Loucy (cell line): ENCODE data around the gene FAM120C.

Experiments used
- H2AFZ ChIP-seq: fragments of 200-600 bp; sonication (generic); 2 replicates; pipeline ENCODE4 v1.6.0; 2016; ENCODE audit warnings: antibody characterized with exemption, mild to moderate bottlenecking, low read length, moderate library complexity
- H3F3A ChIP-seq: fragments of 200-600 bp; 2 replicates; pipeline ENCODE4 v1.6.0; 2016; ENCODE audit warnings: antibody characterized with exemption, low read depth, mild to moderate bottlenecking
- H3K27me3 ChIP-seq: fragments of 200-600 bp; sonication (generic); 2 replicates; pipeline ENCODE4 v1.6.1; 2014; ENCODE audit warnings: low read length, mild to moderate bottlenecking; ENCODE audit not compliant: insufficient read depth, poor library complexity, severe bottlenecking
- H3K36me3 ChIP-seq: fragments of 200-600 bp; sonication (generic); 2 replicates; pipeline ENCODE4 v1.6.1; 2016; ENCODE audit warnings: low read length; ENCODE audit not compliant: insufficient read depth
- H3K4me1 ChIP-seq: fragments of 200-600 bp; sonication (generic); 2 replicates; pipeline ENCODE4 v1.5.1; 2014; ENCODE audit warnings: low read length, mild to moderate bottlenecking; ENCODE audit not compliant: insufficient read depth, poor library complexity, severe bottlenecking
- H3K4me2 ChIP-seq: fragments of 200-600 bp; sonication (generic); 2 replicates; pipeline ENCODE4 v1.6.0; 2014; ENCODE audit warnings: antibody characterized with exemption, low read length, low read depth, mild to moderate bottlenecking; ENCODE audit not compliant: poor library complexity, severe bottlenecking
- H3K4me3 ChIP-seq: fragments of 200-600 bp; sonication (generic); 2 replicates; pipeline ENCODE4 v1.5.1; 2014; ENCODE audit warnings: low read length, mild to moderate bottlenecking, mixed read lengths; ENCODE audit not compliant: poor library complexity, severe bottlenecking
- H3K79me2 ChIP-seq: fragments of 200-600 bp; sonication (generic); 2 replicates; pipeline ENCODE4 v1.6.1; 2014; ENCODE audit warnings: low read length; ENCODE audit not compliant: insufficient read depth
- H3K9ac ChIP-seq: fragments of 200-600 bp; sonication (generic); 2 replicates; pipeline ENCODE4 v1.6.0; 2014; ENCODE audit warnings: mild to moderate bottlenecking, low read depth, low read length, moderate library complexity; ENCODE audit not compliant: poor library complexity, severe bottlenecking
- H3K9me2 ChIP-seq: fragments of 200-600 bp; sonication (generic); replicated peaks from 2 replicates; pipeline ENCODE4 v1.6.1; 2016; ENCODE audit warnings: low read depth, low read length, mixed read lengths
- H3K9me3 ChIP-seq: fragments of 200-600 bp; sonication (generic); 2 replicates; pipeline ENCODE4 v1.6.1; 2014; ENCODE audit warnings: mild to moderate bottlenecking, antibody characterized with exemption, low read length, low read depth; ENCODE audit not compliant: insufficient read depth
- H4K20me1 ChIP-seq: fragments of 200-600 bp; sonication (generic); 2 replicates; pipeline ENCODE4 v1.6.0; 2014; ENCODE audit warnings: antibody characterized with exemption, low read length, mild to moderate bottlenecking; ENCODE audit not compliant: insufficient read depth, poor library complexity, severe bottlenecking
- EZH2phosphoT487 ChIP-seq: fragments of 200-600 bp; IDR thresholded peaks from 2 replicates; pipeline ENCODE4 v1.6.1; 2018; ENCODE audit warnings: antibody characterized with exemption, mild to moderate bottlenecking, moderate library complexity, borderline replicate concordance
- TF ChIP-seq, protein P1 (sequence below): fragments of 200-600 bp; sonication (generic); conservative IDR thresholded peaks from 2 replicates; pipeline ENCODE4 v1.5.1; 2014; ENCODE audit warnings: mild to moderate bottlenecking, antibody characterized with exemption, low read length

Gene FAM120C

DNA sequence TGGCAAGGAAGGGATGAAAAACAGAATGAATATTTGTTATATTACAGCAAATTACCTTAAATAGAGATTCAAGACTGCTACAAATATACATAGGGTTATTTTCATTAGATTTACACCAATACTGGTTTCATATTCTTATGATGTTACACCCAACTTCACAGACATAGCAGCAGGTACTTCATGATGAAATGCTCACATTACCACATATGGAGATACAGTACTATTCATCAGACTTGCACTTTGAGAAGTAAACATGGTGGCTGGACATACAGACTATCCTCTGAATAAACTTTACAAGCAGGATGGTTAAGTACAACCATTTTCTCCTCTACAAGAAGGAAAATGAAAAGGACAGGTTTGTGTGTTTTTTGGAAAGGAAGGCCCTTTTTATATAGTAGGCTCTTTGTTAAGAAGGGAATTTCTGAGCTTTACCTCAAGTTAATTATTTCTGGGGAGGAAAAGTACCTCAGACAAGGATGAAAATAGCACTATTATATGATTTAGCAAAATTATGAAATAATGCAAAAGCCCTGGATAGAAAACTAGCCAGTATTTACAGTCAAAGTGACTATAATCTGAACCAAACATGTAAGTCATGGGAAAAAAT is 12.0 kb upstream of the FAM120C start:
- no peaks in the 10 kb centered on the region for H3K9me3 ChIP-seq
- no peaks in the 10 kb centered on the region for H3K36me3 ChIP-seq
- H3K9me2 ChIP-seq: no peaks in the 10 kb centered on the region
- no peak overlapping the region for H2AFZ ChIP-seq
- no peak overlapping the region for H3K4me3 ChIP-seq
- H3K79me2 ChIP-seq: no peaks in the 10 kb centered on the region
- no peak overlapping the region for H3K9ac ChIP-seq
- H3K27me3 ChIP-seq: no peaks in the 10 kb centered on the region
- H3K4me1 ChIP-seq: no peaks in the 10 kb centered on the region
- no peaks in the 10 kb centered on the region for H3F3A ChIP-seq
- no peak for TF ChIP-seq EZH2phosphoT487
- TF ChIP-seq, protein P1, sequence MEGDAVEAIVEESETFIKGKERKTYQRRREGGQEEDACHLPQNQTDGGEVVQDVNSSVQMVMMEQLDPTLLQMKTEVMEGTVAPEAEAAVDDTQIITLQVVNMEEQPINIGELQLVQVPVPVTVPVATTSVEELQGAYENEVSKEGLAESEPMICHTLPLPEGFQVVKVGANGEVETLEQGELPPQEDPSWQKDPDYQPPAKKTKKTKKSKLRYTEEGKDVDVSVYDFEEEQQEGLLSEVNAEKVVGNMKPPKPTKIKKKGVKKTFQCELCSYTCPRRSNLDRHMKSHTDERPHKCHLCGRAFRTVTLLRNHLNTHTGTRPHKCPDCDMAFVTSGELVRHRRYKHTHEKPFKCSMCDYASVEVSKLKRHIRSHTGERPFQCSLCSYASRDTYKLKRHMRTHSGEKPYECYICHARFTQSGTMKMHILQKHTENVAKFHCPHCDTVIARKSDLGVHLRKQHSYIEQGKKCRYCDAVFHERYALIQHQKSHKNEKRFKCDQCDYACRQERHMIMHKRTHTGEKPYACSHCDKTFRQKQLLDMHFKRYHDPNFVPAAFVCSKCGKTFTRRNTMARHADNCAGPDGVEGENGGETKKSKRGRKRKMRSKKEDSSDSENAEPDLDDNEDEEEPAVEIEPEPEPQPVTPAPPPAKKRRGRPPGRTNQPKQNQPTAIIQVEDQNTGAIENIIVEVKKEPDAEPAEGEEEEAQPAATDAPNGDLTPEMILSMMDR: no peak
- no peaks in the 10 kb centered on the region for H4K20me1 ChIP-seq
- H3K4me2 ChIP-seq: no peak overlapping the region

DNA sequence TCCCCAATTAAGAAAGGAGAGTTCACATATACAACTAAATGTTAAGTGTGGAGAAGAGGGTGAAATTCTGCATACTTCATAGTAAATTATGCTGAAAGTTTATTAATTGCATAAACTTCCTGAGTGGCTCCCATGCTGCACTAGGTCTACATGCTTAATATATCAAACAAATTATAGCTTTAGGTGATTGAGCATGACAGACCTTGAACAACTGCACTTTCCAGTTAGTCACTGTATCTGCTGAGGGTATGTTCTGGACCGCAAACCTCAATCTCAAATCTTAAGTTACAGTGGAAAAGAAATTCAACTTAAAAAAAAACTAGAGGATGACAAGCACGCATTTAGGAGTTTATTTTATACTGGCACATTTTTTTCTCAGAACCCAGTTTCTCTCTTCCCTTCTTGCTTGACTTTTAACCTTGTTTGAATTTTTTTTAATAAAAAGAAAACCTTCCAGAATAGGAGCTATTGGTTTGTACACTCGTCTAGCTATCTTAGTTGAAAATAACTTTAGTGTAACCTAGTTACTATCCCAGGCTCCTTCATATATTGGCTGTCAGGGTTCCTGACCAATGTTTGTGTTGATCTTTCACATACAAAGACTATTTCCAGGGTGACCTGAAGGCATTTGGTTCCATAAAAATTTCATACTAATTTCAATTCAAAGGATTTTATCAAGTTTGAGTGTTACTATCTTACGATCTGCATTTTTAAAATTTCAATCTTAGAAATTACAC is 10.2 kb upstream of the FAM120C start:
- Histone ChIP-seq H3K36me3 (no peaks in the 10 kb centered on the region), H3K9ac (no peak overlapping the region), H4K20me1 (no peaks in the 10 kb centered on the region), H3K79me2 (no peaks in the 10 kb centered on the region), H3K4me2 (no peak overlapping the region), H3K4me3 (no peak overlapping the region), H3K9me3 (no peaks in the 10 kb centered on the region), H3K4me1 (no peaks in the 10 kb centered on the region), H3K27me3 (no peaks in the 10 kb centered on the region), H3K9me2 (no peaks in the 10 kb centered on the region), H3F3A (no peaks in the 10 kb centered on the region), H2AFZ (no peak overlapping the region)
- TF ChIP-seq EZH2phosphoT487: no peak
- TF ChIP-seq, protein P1: no peak

DNA sequence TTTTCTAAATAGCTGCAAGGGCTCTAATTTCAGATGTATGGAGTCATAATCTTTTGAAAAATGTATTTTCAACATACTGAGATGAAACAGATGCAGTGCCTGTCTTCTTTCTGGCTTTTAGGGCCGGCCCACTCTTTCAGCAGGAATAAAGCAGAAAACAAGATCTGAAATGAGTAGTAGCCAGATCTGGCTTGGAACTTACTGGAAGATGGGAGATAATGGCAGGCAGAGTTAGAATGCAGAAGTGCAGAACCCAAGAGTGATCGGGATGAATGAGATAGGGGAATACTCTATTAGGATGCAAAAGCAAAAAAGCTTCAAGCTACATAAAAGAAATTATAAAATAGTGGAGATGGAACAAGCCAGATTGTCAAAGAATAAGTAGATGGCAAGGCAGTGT is 1.4 kb upstream of the FAM120C start:
- Histone ChIP-seq H4K20me1 (peaks cover 27% of the 10 kb centered on the region), H3K4me2 (no peak overlapping the region), H3F3A (no peaks in the 10 kb centered on the region)

More for the DNA sequence above, 1.4 kb upstream of the FAM120C start:
- Histone ChIP-seq H3K9me2 (no peaks in the 10 kb centered on the region), H3K9ac (no peak overlapping the region), H3K36me3 (no peaks in the 10 kb centered on the region), H3K9me3 (no peaks in the 10 kb centered on the region), H3K4me1 (peaks cover 10% of the 10 kb centered on the region), H2AFZ (no peak overlapping the region), H3K27me3 (peaks cover 5% of the 10 kb centered on the region), H3K79me2 (peaks cover 34% of the 10 kb centered on the region), H3K4me3 (no peak overlapping the region)
- TF ChIP-seq, protein P1: no peak
- TF ChIP-seq EZH2phosphoT487: no peak
